Pancreas (tissue), 10 donors: ENCODE data around the gene THAP8. TPM values are rescaled to one million over a fixed set of nuclear protein-coding genes. Genes with fewer than 3 reads are reported as not detected.

ENCODE experiments used
- ATAC-seq, 4 donors: fragments of 200-7000 bp; cut with Tn5 transposase; one replicate each; pipeline versions ENCODE4 v1.8.0 to v1.9.1; 2020; ENCODE audit warnings: mild to moderate bottlenecking in 4 of 4, moderate library complexity in 4 of 4
- DNase-seq, 6 donors: peaks; one replicate each; pipeline ENCODE4 v3.0.0-alpha.2; 2020
- FAIRE-seq: peaks from 2 replicates; lab custom pipeline; 2012; peaks lifted over from hg19 to GRCh38; lab: Jason Lieb, UNC
- H3K27ac ChIP-seq, 4 donors: fragments of 200-600 bp; sonication (generic); 1 replicate in 3 of 4; 2 replicates in 1 of 4; pipeline versions ENCODE4 v1.5.0 to v1.8.0; 2020
- H3K27me3 ChIP-seq, 4 donors: fragments of 200-600 bp; one replicate each; pipeline ENCODE4 v1.8.0; 2021
- H3K36me3 ChIP-seq, 3 donors: fragments of 200-600 bp; sonication (generic) in 1 of 3; one replicate each; pipeline versions ENCODE4 v1.5.0 to v1.8.0; 2020 to 2021
- H3K4me1 ChIP-seq, 3 donors: fragments of 200-600 bp; one replicate each; pipeline ENCODE4 v1.8.0; 2021
- H3K4me3 ChIP-seq, 4 donors: fragments of 200-600 bp; sonication (generic) in 2 of 4; one replicate each; pipeline versions ENCODE4 v1.5.0 to v1.8.0; 2020 to 2021
- H3K9me3 ChIP-seq, 4 donors: fragments of 200-600 bp; one replicate each; pipeline ENCODE4 v1.8.0; 2021
- CTCF ChIP-seq, 4 donors: fragments of 200-600 bp; sonication (generic) in 3 of 4; IDR thresholded peaks; one replicate each; pipeline versions ENCODE4 v1.5.0 to v1.8.0; 2021; ENCODE audit warnings: antibody characterized with exemption in 4 of 4
- WGBS, 2 donors: extraction: QIAGEN DNeasy Blood & Tissue Kit; methylation state at CpG; one replicate each; pipeline ENCODE4 v1.1.7; 2013; 5-methylcytosine and 5-hydroxymethylcytosine counted together
- intact Hi-C, 3 donors: fragments of 100-400 bp; cut with DNase I; formaldehyde crosslinking; loops; one replicate each; pipeline versions ENCODE4 v1.11.1 to v1.14.2; 2022
- polyA plus RNA-seq, 2 donors: library from polyadenylated mRNA; stranded (reverse); fragments of 200-250 nt; gene quantifications; one replicate each; pipeline ENCODE4 v1.2.3, GENCODE V29; 2013
- total RNA-seq, 6 donors: library from RNA; stranded (reverse); fragmentation: NEBNext Ultra II Directional in 4 of 6; extraction: Animal tissue kit (Norgen Biotek cat#: 25700) in 4 of 6; gene quantifications; one replicate each; pipeline versions ENCODE4 v1.2.1 to v1.2.4, GENCODE V29; 2021 to 2023
- donor health status: healthy with polysubstance abuse.
- donor health status: DM: no; HTN: no; CAD: no; lungs with moderate emphysema.
- donor health status: DM: no; HTN: no; CAD: no.
- donor health status: control.
- donor health status: control.
- donor health status: Bipolar disorder and iron deficiency.
- donor health status: DM: yes; HTN: yes; CAD: no.
- donor health status: DM: no; HTN: no; CAD: no.
- donor health status: DM: no; HTN: no; CAD: no.
- donor health status: DM: yes; HTN: yes; CAD: no.

Gene THAP8
- total and polyA plus RNA-seq, 8 donors: 0.88 to 3.2 (median 2.3) TPM

GRCh38 chr19:36009220-36009619, 44.9 kb downstream of the THAP8 start:
- ATAC-seq: peak; percentile 58 to 72 (median 63)
- intact Hi-C loops: no loop called here
- no peaks in the 10 kb centered on the region for H3K27me3 ChIP-seq
- H3K27ac ChIP-seq: peak overlapping the region in 3 of 4 donors; percentile 22 to 55 (median 50)
- peaks cover 0 to 4% (median 4%) of the 10 kb centered on the region in 3 donors for H3K4me1 ChIP-seq
- no peak for TF ChIP-seq CTCF (IDR thresholded peaks at IDR 0.05)
- FAIRE-seq: no peak
- H3K4me3 ChIP-seq: peak overlapping the region in 3 of 4 donors; percentile 18 to 45 (median 40)
- H3K9me3 ChIP-seq: no peaks in the 10 kb centered on the region
- DNase-seq: peak in 5 of 6 donors; percentile 58 to 89 (median 76)
- no peaks in the 10 kb centered on the region for H3K36me3 ChIP-seq
- 0 to 1% methylated on average over 37 to 50 of the region's 50 CpGs for WGBS, 2 donors

GRCh38 chr19:36008336-36008978, 45.6 kb downstream of the THAP8 start, which contains the start of gene SYNE4:
SYNE4 (minus strand) TSS chr19:36008813; CDS start chr19:36008681, 132 bp downstream.
- TF ChIP-seq CTCF (IDR thresholded peaks at IDR 0.05): no peak
- Histone ChIP-seq H3K4me3 (peak within 1 kb of the TSS; percentile 6 to 45 (median 29)), H3K9me3 (no peaks in the 10 kb centered on the region), H3K4me1 (peaks cover 0 to 4% (median 3%) of the 10 kb centered on the region in 3 donors), H3K27me3 (no peaks in the 10 kb centered on the region), H3K27ac (peak within 1 kb of the TSS; percentile 25 to 55 (median 47)), H3K36me3 (no peaks in the 10 kb centered on the region)
- intact Hi-C loops: no loop called here
- DNase-seq: peak; percentile 74 to 90 (median 78)
- ATAC-seq: peak; percentile 83 to 91 (median 88)
- FAIRE-seq: no peak
- 12 to 18% methylated on average over 19 of the region's 19 CpGs for WGBS, 2 donors

GRCh38 chr19:36006955-36007354, 47.1 kb downstream of the THAP8 start:
- H3K27ac ChIP-seq: no peak overlapping the region
- intact Hi-C loops: no loop called here
- FAIRE-seq (no peak), ATAC-seq (no peak), DNase-seq (no peak)
- 54 to 76% methylated on average over 5 of the region's 5 CpGs for WGBS, 2 donors
- no peak for TF ChIP-seq CTCF (IDR thresholded peaks at IDR 0.05)
- H3K4me1 ChIP-seq: peaks cover 0 to 4% (median 0%) of the 10 kb centered on the region in 3 donors
- H3K9me3 ChIP-seq: no peaks in the 10 kb centered on the region
- no peak overlapping the region for H3K4me3 ChIP-seq
- no peaks in the 10 kb centered on the region for H3K27me3 ChIP-seq
- H3K36me3 ChIP-seq: no peaks in the 10 kb centered on the region

- 92 to 93% methylated on average over 4 of the region's 4 CpGs for WGBS, 2 donors
- ATAC-seq (no peak), FAIRE-seq (no peak)
Observed at GRCh38 chr19:36003284-36003683, 50.8 kb downstream of the THAP8 start.

More at GRCh38 chr19:36003284-36003683, 50.8 kb downstream of the THAP8 start:
- Histone ChIP-seq H3K4me3 (no peak overlapping the region), H3K4me1 (peaks cover 0 to 4% (median 0%) of the 10 kb centered on the region in 3 donors), H3K27ac (no peak overlapping the region), H3K9me3 (no peaks in the 10 kb centered on the region), H3K36me3 (no peaks in the 10 kb centered on the region), H3K27me3 (no peaks in the 10 kb centered on the region)
- no peak for DNase-seq
- intact Hi-C loops: no loop called here
- TF ChIP-seq CTCF (IDR thresholded peaks at IDR 0.05): no peak
